GM21515 (cell line): ENCODE data around the gene ATP5MC3.
"Not testable (repeated sequence)": the region's sequence is repeated elsewhere in the genome, so short reads cannot be mapped to it uniquely, and the experiment has no call there.

Experiments
- ATAC-seq: cut with Tn5 transposase; IDR thresholded peaks from one replicate; pipeline ENCODE4 v1.9.1; 2021; ENCODE audit not compliant: unreplicated experiment

The ATP5MC3 gene

GRCh38 chr2:175181104-175181876, at the start of gene ATP5MC3:
TSS of gene ATP5MC3 (minus strand) at chr2:175181710. CDS start at chr2:175181393, 317 bp downstream.
- peak; percentile 93 for ATAC-seq

- not testable (repeated sequence) for ATAC-seq
Measured at GRCh38 chr2:175228601-175229000, 47.1 kb upstream of the ATP5MC3 start.

GRCh38 chr2:175228179-175228578, 46.7 kb upstream of the ATP5MC3 start:
- ATAC-seq: no peak

GRCh38 chr2:175227393-175227792, 45.9 kb upstream of the ATP5MC3 start:
- ATAC-seq: no peak

- ATAC-seq: no peak
Measured at GRCh38 chr2:175220075-175220474, 38.6 kb upstream of the ATP5MC3 start.

GRCh38 chr2:175218551-175218950, 37.0 kb upstream of the ATP5MC3 start:
- no peak for ATAC-seq

GRCh38 chr2:175207741-175208438, 26.4 kb upstream of the ATP5MC3 start:
- ATAC-seq: no peak

DNA sequence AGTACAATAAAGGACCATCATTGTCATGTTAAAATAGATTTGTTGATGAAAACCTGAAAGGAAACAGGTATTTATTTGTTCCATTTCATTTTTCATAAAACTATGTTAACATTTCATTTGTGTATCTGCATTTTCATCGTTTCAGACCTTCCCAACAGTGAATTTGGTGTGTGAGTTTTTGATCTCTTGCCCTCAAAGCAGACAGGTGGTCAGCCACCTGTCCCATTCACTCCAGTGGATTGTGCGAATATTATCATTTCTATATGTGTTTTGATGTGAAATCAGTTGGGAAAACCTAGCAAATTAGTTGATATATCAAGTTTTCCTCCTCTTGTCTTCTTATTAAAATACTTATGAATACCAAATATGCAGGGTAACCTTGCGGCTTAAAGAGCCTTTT, 25.4 kb upstream of the ATP5MC3 start:
- no peak for ATAC-seq

- no peak for ATAC-seq
Measured at GRCh38 chr2:175205523-175205922, 24.0 kb upstream of the ATP5MC3 start.

GRCh38 chr2:175203621-175204496, 22.3 kb upstream of the ATP5MC3 start:
- peak; percentile 82 for ATAC-seq

GRCh38 chr2:175195012-175195411, 13.5 kb upstream of the ATP5MC3 start:
- no peak for ATAC-seq

GRCh38 chr2:175188761-175189160, 7.3 kb upstream of the ATP5MC3 start:
- ATAC-seq: no peak

GRCh38 chr2:175187378-175187777, 5.9 kb upstream of the ATP5MC3 start:
- no peak for ATAC-seq

- no peak for ATAC-seq
Measured at GRCh38 chr2:175183674-175184073, 2.2 kb upstream of the ATP5MC3 start.

- no peak for ATAC-seq
Measured at GRCh38 chr2:175181877-175182308, 383 bp upstream of the ATP5MC3 start.

- ATAC-seq: peak; percentile 53
Measured at GRCh38 chr2:175180701-175181103, 808 bp downstream of the ATP5MC3 start.

DNA sequence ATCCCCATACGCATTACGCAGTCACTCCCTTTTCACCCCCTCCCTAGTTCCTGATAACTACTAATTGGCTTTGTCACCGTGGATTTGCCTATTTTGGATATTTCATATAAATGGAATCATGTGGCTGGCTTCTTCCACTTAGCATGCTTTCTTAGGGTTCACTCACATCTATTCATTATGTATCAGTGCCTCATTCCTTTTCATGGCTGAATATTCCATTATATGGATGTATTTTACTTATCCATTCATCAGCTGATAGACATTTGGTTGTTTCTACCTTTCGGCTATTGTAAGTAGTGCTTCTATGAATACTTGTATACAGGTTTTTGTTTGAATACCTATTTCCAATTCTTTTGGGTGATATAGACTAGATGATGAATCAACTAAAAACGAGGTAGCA, 4.9 kb downstream of the ATP5MC3 start:
- ATAC-seq: no peak

DNA sequence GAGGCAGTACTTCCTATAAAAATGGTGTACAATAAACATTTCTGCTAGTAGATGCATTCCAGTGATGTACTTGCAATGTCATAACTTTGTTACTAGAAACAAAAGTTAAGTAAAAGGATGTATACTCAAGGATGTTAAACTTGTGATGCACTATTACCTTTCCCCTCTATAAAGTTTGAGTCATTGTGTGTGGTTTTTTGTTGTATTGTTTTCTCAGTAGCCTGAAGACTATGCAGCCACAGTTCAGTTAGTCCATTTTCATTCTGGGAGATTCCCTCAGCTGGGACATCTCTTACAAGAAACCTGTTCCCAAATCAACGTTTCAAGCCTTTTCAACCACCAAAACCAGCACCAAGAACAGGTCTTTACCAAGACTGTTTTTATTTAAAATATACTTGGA, 5.6 kb downstream of the ATP5MC3 start:
- no peak for ATAC-seq

DNA sequence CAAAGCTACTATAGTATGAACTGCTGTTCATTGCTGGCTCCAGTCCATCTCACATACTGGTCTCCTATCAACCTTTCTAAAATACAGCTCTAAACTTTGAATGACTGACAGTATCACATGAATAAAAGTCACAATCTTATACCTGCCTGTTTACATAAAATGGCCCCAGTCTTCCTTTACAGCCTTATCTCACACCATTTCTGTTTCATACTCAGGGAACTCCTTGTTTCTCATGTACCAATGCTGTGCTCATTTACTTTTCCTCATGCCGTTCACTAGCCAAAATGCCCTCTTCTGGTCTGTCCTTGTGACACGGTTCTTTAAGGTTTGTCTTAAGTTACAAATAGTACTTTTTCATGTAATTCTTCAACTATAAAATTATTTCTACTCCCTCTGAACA, 6.2 kb downstream of the ATP5MC3 start:
- ATAC-seq: no peak

DNA sequence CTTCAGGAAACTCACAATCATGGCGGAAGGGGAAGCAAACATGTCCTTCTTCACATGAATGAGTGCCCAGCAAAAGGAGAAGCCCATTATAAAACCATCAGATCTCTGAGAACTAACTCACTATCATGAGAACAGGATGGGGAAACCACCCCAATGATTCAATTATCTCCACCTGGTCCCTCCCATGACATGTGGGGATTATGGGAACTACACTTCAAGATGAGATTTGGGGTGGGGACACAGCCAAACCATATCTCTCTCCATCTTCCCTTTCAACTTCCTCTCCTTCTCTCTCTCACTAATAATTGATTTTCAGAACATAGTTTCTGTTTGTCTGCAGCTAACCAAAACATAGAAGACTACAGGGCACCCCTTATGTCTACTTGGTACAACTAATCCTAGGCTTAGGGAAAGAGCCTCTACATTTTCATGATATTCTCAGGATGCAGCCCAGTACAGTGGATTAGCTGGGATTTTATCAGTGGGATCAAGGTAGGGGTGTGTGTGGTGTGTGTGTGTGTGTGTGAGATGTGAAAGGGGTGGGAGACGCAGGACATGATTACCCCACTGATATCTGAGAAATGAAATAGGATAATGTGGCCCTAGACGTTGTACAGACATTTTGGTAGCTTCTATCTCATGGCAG, 10.7 kb downstream of the ATP5MC3 start:
- no peak for ATAC-seq

DNA sequence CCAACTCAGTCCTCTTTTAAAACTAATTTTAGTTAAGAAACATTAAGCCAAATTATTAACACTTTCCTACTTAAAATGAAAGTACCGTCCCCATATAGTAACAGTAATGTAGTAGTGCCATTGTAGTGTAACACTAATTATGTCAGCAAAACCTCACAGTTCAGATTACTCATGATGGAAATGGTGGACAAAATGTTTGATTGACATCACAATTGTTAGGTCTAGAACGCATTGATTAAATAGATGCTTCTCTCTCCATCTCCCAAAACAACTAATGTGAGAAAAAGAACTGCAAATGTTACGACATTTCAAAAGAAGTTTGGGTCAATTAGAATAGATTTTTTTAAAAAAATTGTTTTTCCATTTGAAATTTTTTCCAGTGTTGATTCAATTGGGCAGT, 12.3 kb downstream of the ATP5MC3 start:
- no peak for ATAC-seq
